NCI-H774 (cell line): Measurements from ENCODE around the gene POU6F2.
A peak's percentile ranks its signal among the peaks of the same experiment; 100 is the strongest.
"Not testable (repeated sequence)": the region's sequence is repeated elsewhere in the genome, so short reads cannot be mapped to it uniquely, and the experiment has no call there.

ENCODE experiments used
- DNase-seq: peaks from one replicate; lab custom pipeline; 2025; lab: John Stamatoyannopoulos, UW

POU6F2 gene

DNA sequence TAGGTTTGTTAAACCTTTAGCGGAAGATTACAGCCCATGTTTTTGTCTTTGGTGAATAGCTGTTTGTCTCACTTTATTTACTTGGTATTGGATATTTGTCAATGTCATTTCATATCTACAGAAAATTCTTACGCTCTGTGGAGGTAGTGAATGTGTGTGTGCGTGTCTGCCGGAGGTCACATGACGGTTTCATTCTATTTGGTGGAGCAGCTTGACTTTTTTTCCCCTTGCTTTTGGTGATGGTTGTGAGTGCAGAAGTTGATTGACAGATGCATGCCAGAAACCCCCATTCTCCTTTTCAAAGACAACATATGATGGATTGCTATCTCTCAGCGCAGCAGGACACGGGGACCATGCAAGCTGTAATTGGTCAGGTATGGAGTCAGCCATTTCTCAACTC is at the start of gene POU6F2:
Gene POU6F2, plus strand, starts transcription at position 225 of the 400 bp plus-strand sequence. Its CDS starts 45 bp downstream, at position 270.
- no peak for DNase-seq

GRCh38 chr7:38928506-38928905 is 49.2 kb upstream of the POU6F2 start:
- no peak for DNase-seq

- no peak for DNase-seq
Observed at GRCh38 chr7:38929460-38930171, 48.1 kb upstream of the POU6F2 start.

DNA sequence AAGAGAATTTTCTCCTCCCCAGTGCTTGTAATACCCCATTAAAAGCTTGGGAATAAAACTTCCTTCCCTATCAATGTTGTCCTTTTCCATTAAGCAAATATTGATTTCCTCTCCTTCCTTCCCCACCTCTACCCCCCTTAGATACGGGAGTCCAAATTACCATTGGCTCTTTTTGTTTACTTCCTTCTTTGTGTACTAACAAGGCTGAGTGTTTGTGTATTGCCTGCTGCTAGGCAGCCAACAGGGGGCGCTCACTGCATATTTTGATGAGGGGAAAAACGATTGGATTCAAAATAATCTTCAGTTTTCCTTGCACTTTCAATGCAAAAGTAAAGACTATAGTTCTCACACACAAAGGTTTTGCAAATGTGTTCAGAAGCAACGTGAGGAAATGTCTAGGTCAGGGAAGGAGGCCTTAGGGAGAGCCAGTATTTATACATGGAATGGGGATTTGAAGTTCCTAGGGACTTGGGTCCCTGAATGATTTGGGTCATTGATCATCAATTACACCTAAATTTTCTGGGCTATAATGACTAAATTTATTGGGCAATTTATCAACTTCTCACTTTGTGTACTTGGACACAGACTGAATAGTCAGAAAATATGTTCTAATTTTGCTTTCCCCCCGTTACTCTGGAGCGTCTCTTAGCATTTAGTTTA is 45.1 kb upstream of the POU6F2 start:
- peak; percentile 60 for DNase-seq

GRCh38 chr7:38934051-38934450 is 43.7 kb upstream of the POU6F2 start:
- DNase-seq = no peak

GRCh38 chr7:38934536-38934935 is 43.2 kb upstream of the POU6F2 start:
- no peak for DNase-seq

GRCh38 chr7:38936641-38937040 is 41.1 kb upstream of the POU6F2 start:
- DNase-seq = no peak

- DNase-seq = no peak
Observed at GRCh38 chr7:38938001-38938485, 39.7 kb upstream of the POU6F2 start.

DNA sequence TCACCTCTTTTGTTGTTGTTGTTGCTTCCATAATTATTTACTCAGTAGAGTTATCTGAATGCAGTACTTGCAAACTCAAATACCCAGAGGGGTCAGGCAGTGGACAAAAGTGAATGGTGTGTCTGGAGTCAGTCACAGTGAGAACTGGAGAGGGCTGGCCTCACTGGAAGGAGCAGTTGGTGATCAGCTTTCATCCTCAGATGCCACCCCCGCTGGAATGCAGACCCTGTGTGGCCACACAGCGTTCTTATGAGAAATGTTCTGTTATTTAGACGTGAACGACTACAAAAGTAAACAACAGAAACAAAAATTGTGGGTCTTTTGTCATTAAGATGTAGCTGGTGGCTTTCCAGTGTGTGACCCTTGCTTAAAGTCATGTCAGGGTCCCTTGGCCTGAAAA is 39.1 kb upstream of the POU6F2 start:
- no peak for DNase-seq

DNA sequence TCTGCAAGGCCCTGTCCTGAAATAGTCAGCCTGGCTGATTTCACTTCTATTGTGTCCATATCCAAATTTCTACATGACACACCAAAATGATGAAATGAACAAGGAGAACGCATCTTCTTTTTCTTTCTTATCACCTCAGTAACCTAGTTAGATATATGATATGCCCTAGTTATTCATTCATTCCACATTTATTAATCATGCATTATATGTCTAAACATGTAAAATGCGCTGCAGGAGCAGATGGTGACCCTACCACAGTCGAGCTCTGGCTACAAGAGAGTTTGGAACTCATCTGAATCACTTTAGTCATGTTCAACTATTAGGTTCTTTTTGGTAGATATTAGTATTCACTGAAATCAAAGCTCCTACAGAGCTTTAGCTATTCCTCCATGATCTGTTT is 36.9 kb upstream of the POU6F2 start:
- no peak for DNase-seq

DNA sequence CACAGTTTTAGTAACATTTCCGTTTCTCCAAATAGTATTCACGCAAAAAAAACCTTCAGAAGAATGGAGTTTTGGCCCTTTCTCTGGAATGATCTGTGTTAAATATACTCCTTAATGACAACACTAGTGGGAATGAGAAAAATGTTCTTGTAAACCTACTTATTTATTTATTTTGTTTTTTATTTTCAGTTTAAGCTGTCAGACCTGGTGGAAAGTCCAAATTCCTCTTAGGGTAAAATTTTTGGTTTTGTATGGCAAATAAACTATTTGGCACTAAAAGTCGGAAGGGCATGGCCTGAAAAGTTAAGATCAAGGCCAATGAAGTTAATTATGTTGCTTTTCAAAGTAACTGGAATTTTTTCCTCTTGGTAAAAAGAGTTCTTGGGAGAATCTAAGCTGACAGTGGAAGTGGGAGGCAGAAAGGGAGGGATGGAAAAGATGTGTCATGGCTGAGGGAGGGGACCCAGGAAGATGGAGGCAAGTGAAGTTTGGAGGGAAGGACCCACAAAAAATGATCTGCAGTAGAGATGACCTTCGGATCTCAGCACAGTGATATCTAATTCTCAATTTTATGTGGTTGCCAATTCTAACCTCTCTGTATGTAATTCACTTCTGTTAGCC is 35.2 kb upstream of the POU6F2 start:
- DNase-seq = no peak

DNA sequence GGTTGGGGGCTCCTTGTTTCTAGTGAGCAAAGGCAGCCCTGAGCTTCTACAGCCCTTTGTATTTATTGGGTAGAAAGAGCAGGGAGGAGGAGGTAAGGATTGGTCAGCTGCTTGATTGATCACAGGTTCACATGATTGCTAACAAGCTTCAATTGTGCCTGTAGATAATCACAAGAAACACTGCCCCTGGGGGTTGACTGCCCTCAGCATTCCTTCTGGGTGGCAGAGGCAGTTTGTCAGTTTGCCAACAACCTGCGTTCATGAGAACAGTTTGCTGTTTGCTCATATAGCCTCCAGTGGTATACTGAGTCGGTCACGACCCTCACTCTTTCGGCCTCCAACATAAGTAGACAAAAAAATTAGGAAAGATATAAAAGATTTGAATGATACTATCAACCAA is 30.2 kb upstream of the POU6F2 start:
- not testable (repeated sequence) for DNase-seq

- no peak for DNase-seq
Observed at GRCh38 chr7:38950309-38950708, 27.4 kb upstream of the POU6F2 start.

DNA sequence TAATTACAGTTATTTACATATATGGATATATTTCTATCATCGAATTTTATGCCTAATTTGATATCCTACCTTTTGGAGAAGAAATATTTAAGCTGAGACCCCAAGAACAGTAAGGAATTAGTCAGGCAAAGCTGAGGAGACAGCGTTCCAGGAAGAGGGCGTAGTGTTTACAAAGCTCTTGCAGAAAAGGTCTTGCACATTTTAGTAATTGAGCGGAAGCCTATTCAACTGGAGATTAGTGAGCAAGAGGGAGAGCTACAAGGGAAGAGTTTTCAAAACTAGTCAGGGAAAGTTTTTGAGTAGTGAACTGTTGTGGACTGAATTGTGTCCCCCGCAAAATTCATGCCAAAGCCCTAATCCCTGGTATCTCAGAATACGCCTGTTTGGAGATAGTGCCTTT is 26.5 kb upstream of the POU6F2 start:
- DNase-seq = no peak

GRCh38 chr7:38953227-38953626 is 24.5 kb upstream of the POU6F2 start:
- DNase-seq = no peak

DNA sequence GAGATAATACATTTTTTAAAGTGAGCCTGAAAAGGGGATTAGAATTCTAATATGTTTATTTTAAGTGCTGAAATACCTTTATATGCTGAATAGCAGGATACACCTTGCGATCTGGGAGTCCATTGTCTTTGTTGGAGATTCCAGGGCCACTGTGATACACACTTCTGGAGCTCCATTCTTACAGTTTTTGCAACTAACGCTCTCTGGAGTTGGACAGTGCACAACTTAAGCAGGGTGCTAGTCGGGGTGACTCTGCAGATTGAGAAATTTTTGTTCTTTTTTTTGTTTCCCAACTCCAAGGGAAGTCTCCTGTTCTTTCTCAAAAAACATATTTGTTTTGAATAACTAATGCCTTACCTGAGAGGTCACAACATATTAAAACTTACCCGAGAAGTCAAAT is 23.7 kb upstream of the POU6F2 start:
- no peak for DNase-seq

DNA sequence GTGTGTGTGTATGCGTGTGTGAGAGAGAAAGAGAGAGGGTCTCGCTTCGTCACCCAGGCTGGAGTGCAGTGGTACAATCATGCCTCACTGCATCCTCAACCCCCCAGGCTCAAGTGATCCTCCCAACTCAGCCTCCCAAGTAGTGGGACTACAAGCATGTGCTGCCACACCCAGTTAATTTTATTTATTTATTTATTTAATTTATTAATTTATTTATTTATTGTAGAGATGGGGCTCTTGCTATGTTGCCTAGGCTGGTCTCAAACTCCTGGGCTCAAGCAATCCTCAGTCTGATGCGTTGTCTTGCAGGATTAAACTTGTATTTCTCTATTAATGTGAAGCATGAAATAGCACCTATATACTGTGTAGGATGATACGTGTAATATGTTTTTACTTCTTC is 21.8 kb upstream of the POU6F2 start:
- DNase-seq = no peak

GRCh38 chr7:38962028-38962427 is 15.7 kb upstream of the POU6F2 start:
- no peak for DNase-seq

- DNase-seq = no peak
Observed at GRCh38 chr7:38964921-38965320, 12.8 kb upstream of the POU6F2 start.

DNA sequence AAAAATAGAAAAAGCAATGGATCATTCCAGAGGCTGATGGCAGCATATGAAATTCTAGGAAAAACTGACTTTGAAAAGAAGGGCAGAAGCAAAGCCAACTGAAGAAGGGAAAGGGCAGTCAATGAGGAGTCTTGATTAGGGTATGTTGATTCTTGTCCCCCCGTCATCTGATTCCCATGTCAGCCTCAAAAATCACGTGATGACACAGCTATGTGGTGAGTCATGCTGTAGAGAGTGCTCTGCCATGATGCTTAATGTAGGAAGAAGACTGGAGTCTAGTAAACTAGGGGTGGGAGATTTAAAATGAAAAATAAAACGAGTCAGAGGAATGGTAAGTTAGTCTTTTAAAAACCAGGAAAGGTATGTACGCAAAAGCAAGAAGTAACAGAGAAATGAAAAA is 3.9 kb upstream of the POU6F2 start:
- DNase-seq = no peak

DNA sequence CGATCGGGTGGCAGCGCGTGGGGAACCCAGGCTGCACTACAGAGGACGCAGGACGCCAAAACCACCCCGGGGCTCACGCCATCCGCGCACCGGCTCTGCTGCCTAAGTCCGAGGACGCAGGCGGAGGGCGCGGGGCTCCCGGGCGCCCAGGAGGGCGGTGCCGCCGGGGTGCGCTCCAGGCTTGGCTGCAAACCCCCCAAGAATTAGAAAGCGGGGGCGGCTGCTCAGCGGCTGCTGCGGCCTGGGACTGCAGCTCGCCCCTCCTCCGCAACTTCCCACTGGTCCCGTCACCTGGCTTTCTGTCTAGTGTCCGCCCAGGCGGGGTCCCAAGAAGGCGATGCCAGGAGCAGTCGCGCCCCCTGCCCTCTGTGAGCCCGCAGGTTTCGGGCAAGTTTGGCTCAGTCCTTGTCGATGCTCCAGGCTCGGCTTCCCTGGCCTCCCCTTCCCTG is 1.7 kb upstream of the POU6F2 start:
- DNase-seq = no peak

DNA sequence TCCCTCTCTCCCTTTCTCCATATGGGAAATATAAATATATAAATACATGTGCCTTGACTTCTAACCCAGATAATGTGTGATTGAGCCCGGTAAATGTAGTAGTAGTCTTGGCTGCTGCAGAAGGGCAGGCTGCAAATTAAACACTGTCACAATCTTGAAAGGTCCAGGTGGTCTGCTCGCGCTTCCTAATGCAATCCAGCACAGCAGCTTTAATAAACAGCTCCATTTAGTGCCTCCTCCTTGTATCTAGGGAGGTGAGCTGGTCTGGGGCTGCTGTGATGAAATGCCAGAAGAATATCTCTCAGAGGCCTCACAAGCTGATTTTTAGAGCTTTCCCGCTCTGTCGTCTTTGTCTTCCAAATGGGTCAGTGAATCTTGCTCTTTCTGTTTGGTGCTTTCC is 782 bp downstream of the POU6F2 start:
- no peak for DNase-seq

- DNase-seq = no peak
Observed at GRCh38 chr7:38992203-38992602, 14.5 kb downstream of the POU6F2 start.
